Chondrocyte (in vitro differentiated cells): ENCODE measurements around the gene DCLK2. TPM values are rescaled to one million over a fixed set of nuclear protein-coding genes. Genes with fewer than 3 reads are reported as not detected.

Experiments
- DNase-seq: peaks from one replicate; pipeline ENCODE4 v3.0.0; 2021; ENCODE audit warnings: mixed read lengths, low spot score
- H3K27ac Mint-ChIP-seq: one replicate; pipeline ENCODE4 v1.8.0; 2021; ENCODE audit warnings: mild to moderate bottlenecking, moderate library complexity, mixed read lengths; ENCODE audit not compliant: unreplicated experiment
- H3K27me3 Mint-ChIP-seq: 2 replicates; pipeline ENCODE4 v1.8.0; 2021; ENCODE audit warnings: low read depth, mixed read lengths
- H3K36me3 Mint-ChIP-seq: 2 replicates; pipeline ENCODE4 v1.8.0; 2021; ENCODE audit warnings: low read depth, mixed read lengths
- H3K4me1 Mint-ChIP-seq: 2 replicates; pipeline ENCODE4 v1.8.0; 2021; ENCODE audit warnings: low read depth, mild to moderate bottlenecking, mixed read lengths
- H3K4me3 Mint-ChIP-seq: one replicate; pipeline ENCODE4 v1.8.0; 2021; ENCODE audit warnings: mild to moderate bottlenecking, moderate library complexity, mixed read lengths; ENCODE audit not compliant: unreplicated experiment
- H3K9me3 Mint-ChIP-seq: 2 replicates; pipeline ENCODE4 v1.8.0; 2021; ENCODE audit warnings: low read depth, mixed read lengths
- total RNA-seq: library from RNA; stranded (reverse); gene quantifications from 3 replicates; pipeline ENCODE4 v1.2.1, GENCODE V29; 2021
- TF ChIP-seq, protein P1 (sequence below): fragments of 200-600 bp; sonication (generic); IDR thresholded peaks from 2 replicates; pipeline ENCODE4 v1.5.0; 2021; ENCODE audit warnings: antibody characterized with exemption, mild to moderate bottlenecking, moderate library complexity

DCLK2 gene
- total RNA-seq, 1 donor from 2014 or later: 20.0 TPM

- Mint-ChIP-seq H3K27me3 (no peaks in the 10 kb centered on the region), H3K27ac (peak overlapping the region; percentile 22), H3K36me3 (peaks cover 6% of the 10 kb centered on the region), H3K4me1 (peaks cover 48% of the 10 kb centered on the region), H3K4me3 (peak overlapping the region; percentile 11), H3K9me3 (peaks cover 3% of the 10 kb centered on the region)
- DNase-seq: no peak
- TF ChIP-seq, protein P1, sequence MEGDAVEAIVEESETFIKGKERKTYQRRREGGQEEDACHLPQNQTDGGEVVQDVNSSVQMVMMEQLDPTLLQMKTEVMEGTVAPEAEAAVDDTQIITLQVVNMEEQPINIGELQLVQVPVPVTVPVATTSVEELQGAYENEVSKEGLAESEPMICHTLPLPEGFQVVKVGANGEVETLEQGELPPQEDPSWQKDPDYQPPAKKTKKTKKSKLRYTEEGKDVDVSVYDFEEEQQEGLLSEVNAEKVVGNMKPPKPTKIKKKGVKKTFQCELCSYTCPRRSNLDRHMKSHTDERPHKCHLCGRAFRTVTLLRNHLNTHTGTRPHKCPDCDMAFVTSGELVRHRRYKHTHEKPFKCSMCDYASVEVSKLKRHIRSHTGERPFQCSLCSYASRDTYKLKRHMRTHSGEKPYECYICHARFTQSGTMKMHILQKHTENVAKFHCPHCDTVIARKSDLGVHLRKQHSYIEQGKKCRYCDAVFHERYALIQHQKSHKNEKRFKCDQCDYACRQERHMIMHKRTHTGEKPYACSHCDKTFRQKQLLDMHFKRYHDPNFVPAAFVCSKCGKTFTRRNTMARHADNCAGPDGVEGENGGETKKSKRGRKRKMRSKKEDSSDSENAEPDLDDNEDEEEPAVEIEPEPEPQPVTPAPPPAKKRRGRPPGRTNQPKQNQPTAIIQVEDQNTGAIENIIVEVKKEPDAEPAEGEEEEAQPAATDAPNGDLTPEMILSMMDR: no peak
Measured at GRCh38 chr4:150082241-150082640, 4.0 kb downstream of the DCLK2 start.

DNA sequence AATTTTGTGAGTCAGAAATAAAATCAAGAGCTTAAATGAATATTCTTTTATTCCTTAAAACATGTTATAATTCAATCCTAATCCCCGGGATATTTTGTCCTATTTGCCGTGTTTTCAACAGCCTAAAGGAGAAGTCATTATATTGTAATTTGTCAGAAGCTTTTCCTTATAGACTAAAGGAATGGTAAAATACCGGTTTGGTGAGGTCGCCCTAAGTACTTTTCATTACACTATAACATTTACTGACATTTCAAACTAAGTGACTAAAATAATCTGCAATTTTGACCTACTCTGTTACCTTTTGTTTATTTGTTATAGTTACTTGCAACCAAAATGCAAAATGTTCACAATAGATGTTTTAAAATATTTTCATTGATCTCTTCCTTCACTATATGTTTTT, 8.8 kb downstream of the DCLK2 start:
- no peaks in the 10 kb centered on the region for H3K27me3 Mint-ChIP-seq
- H3K27ac Mint-ChIP-seq: no peak overlapping the region

GRCh38 chr4:150089732-150090131, 11.5 kb downstream of the DCLK2 start:
- no peak overlapping the region for H3K27ac Mint-ChIP-seq
- H3K4me3 Mint-ChIP-seq: no peak overlapping the region
- H3K27me3 Mint-ChIP-seq: no peaks in the 10 kb centered on the region
- peaks cover 24% of the 10 kb centered on the region for H3K4me1 Mint-ChIP-seq
- H3K9me3 Mint-ChIP-seq: peaks cover 3% of the 10 kb centered on the region
- TF ChIP-seq, protein P1: no peak
- no peak for DNase-seq
- peaks cover 9% of the 10 kb centered on the region for H3K36me3 Mint-ChIP-seq

More for the DNA sequence above, 8.8 kb downstream of the DCLK2 start:
- H3K4me1 Mint-ChIP-seq: peaks cover 41% of the 10 kb centered on the region
- H3K36me3 Mint-ChIP-seq: peaks cover 9% of the 10 kb centered on the region
- H3K9me3 Mint-ChIP-seq: peaks cover 3% of the 10 kb centered on the region
- no peak for DNase-seq
- TF ChIP-seq, protein P1: no peak
- H3K4me3 Mint-ChIP-seq: no peak overlapping the region

- no peak for DNase-seq
- H3K4me3 Mint-ChIP-seq: no peak overlapping the region
- TF ChIP-seq, protein P1: no peak
- H3K27me3 Mint-ChIP-seq: no peaks in the 10 kb centered on the region
- peaks cover 1% of the 10 kb centered on the region for H3K9me3 Mint-ChIP-seq
- H3K36me3 Mint-ChIP-seq: peaks cover 4% of the 10 kb centered on the region
- H3K4me1 Mint-ChIP-seq: peaks cover 21% of the 10 kb centered on the region
- H3K27ac Mint-ChIP-seq: no peak overlapping the region
Measured at GRCh38 chr4:150090836-150091235, 12.6 kb downstream of the DCLK2 start.

GRCh38 chr4:150094676-150095075, 16.4 kb downstream of the DCLK2 start:
- H3K4me3 Mint-ChIP-seq: no peak overlapping the region
- H3K27ac Mint-ChIP-seq: no peak overlapping the region
- no peak for DNase-seq
- H3K9me3 Mint-ChIP-seq: no peaks in the 10 kb centered on the region
- TF ChIP-seq, protein P1: no peak
- no peaks in the 10 kb centered on the region for H3K27me3 Mint-ChIP-seq
- peaks cover 14% of the 10 kb centered on the region for H3K4me1 Mint-ChIP-seq
- H3K36me3 Mint-ChIP-seq: peaks cover 2% of the 10 kb centered on the region
